Measurements from ENCODE around the gene AMER2. TPM values are rescaled to one million over a fixed set of nuclear protein-coding genes. Genes with fewer than 3 reads are reported as not detected.

AMER2 gene
- total RNA-seq, 4 donors from 2014 or later: 0.09 to 0.95 TPM; not detected in 2

- ATAC-seq (ENCODE audit: low FRiP score) (no peak), DNase-seq (ENCODE audit: low spot score) (no peak)
- no peak for TF ChIP-seq CTCF (IDR thresholded peaks at IDR 0.05)
Measured at GRCh38 chr13:25141042-25141441, 31.0 kb downstream of the AMER2 start.

- TF ChIP-seq CTCF (IDR thresholded peaks at IDR 0.05): no peak
Measured at GRCh38 chr13:25137788-25138115, 34.3 kb downstream of the AMER2 start.

GRCh38 chr13:25136880-25137787, 35.0 kb downstream of the AMER2 start:
- ATAC-seq (ENCODE audit: low FRiP score): no peak
- no peak for TF ChIP-seq CTCF (IDR thresholded peaks at IDR 0.05)
- DNase-seq (ENCODE audit: low spot score): no peak

More at GRCh38 chr13:25137788-25138115, 34.3 kb downstream of the AMER2 start:
- ATAC-seq (ENCODE audit: low FRiP score) (no peak), DNase-seq (ENCODE audit: low spot score) (no peak)

GRCh38 chr13:25135896-25136295, 36.2 kb downstream of the AMER2 start:
- no peak for DNase-seq (ENCODE audit: low spot score)
- TF ChIP-seq CTCF (IDR thresholded peaks at IDR 0.05): no peak
- no peak for ATAC-seq (ENCODE audit: low FRiP score)

GRCh38 chr13:25132751-25133390, 39.2 kb downstream of the AMER2 start:
- DNase-seq (ENCODE audit: low spot score): no peak
- no peak for TF ChIP-seq CTCF (IDR thresholded peaks at IDR 0.05)
- ATAC-seq (ENCODE audit: low FRiP score): no peak

- ATAC-seq (ENCODE audit: low FRiP score) (no peak), DNase-seq (ENCODE audit: low spot score) (no peak)
- no peak for TF ChIP-seq CTCF (IDR thresholded peaks at IDR 0.05)
Measured at GRCh38 chr13:25131881-25132420, 40.1 kb downstream of the AMER2 start.

Data from omental fat pad (tissue), 4 donors.